Stimulated activated CD4-positive, alpha-beta T cell treated with anti-CD3 and anti-CD28 coated beads, Interleukin-1b, Interleukin-23, amount 100 ng/mL, for 48 hours (primary cell): ENCODE results near the gene PFN1.

Experiments
- DNase-seq: peaks from one replicate; pipeline ENCODE4 v3.0.0-alpha.2; 2020

Gene PFN1

DNA sequence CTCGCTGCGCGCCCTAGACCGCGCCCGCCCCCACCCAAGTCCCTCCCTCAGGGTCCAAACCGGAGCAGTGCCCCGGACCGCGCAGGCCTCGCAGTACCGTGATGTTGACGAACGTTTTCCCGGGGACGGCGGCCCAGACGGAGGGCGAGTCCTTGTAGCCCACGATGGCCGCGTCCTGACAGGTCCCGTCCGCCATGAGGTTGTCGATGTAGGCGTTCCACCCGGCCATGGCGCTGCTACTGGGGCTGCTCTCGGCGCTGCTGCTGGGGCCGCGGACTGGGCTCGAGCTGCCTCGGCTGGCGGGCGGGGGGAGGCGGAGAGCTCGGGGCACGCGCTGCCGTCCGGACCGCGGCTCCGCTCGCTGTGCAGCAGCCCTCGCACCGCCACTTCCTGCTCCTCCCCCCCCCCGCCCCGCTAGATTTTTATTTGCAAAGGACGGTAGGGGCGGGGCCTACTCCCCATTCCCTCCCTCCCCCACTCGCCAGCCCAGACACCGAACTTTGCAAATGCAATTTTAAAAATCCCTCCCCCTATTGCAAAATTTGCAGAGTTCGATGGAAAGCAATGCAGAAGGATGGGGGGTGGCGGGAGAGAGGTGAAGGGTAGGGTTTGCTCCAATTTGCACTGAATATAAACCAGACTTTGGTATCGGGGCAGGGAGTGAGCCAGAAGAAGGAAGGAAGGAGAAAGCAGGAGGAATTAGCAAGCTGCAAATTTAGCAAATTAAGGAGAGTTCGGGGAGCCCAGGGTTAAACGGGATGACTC lies at the start of gene PFN1:
Gene PFN1, minus strand, starts transcription at position 365 of the 765 bp plus-strand sequence. Its CDS starts 136 bp downstream, at position 229.
- peak; percentile 92 for DNase-seq

DNA sequence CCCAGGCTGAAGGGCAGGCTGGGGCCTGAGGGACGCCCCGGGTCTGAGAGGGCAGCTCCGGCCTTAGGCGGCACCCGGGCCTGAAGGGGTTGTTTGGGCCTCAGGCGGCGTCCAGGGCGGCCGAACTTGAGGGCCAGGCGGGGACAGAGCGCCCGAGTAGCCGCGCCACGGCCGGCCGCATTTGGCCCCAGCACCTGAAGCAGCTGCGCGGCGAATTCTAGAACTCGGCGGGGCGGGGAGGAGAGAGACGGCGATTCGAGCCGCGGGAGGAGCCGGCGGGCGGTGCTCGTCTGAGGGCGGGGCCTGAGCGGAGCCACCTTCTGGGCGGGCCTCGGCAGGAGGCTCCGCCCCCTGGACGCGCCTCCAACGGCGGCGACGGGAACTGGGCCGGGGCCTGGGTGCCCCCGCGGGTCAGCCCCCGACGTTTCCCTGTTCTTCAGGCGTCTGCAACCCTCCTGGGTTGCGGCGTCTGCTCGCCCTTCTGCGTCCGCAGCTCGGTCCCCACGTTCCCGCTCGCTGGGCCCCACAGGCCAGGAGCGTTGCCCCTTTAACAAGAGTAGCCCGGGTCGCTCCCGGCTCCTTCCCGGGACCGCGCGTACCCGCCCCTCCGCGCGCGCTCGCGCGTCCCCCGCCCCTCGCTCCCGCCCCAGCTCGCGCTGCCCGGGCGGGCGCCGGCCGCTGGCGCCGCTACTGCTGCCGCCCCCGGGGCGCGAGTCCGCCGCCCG lies 49.1 kb upstream of the PFN1 start, which contains the start of the genes INCA1 and KIF1C:
Gene INCA1, minus strand, starts transcription at position 221 of the 725 bp plus-strand sequence. CDS start 3,085 bp downstream, outside the sequence.
Gene KIF1C, plus strand, starts transcription at position 649 of the 725 bp plus-strand sequence. CDS start 2,297 bp downstream, outside the sequence.
- peak; percentile 88 for DNase-seq

DNA sequence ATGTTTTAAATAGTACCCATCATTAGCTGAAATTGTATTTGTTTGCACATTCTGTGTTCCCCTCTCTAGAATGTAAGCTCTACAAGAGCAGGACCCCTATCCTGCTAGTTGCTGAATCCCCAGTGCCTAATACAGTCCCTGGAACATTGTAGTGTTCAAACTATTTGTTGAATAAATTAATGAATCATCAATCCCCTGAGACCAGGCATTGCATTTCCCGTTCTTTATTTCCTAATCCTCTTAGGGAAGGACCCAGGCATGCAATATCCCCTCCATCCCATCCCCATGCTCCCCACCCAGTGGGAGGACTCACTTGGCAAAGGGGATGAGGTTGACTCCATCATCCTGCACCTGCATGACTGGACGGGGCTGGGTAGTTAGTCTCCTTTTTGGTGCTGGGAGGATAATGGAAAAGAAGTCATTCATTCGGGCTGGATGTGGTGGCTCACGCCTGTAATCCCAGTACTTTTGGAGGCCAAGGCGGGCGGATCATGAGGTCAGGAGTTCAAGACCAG lies 45.8 kb upstream of the PFN1 start:
- no peak for DNase-seq

DNA sequence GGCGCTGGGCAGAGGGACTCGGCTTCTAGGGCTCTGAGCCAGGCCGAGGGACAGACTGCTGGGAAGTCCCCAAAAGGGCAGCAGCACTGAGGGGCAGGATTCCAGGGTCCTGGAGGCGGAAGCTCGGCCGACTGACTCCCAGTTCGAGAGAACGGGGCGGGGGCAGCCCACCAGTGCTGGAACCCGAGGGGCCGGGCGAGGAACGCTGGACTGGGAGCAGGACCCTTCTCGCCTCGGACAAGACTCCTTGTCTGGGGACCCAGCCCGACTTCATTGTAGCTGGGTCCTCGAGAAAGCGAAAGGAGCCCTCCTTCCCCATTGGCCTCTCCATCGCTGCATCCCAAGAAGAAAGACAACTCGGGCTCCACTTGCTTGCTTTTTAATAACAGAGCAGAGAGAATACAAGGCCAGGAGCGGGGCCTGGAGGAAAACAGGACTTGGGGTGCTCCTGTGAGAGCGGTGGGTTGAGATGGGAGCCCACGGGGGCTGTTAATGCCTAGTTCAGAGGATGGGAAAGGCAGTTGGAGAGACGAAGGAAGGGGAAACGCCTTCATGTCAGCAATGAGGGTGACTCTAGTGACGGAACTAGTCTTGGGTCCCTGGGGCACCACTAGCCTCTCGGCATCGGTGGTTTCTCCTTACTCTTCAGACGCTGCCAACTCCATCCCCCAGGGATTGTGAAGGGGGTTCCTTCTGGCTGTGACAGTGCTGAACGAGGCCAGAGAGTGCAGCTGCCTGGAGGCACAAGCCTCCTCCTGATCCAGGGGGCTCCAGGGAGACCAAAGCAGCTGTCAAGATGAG lies 39.6 kb upstream of the PFN1 start:
- no peak for DNase-seq

DNA sequence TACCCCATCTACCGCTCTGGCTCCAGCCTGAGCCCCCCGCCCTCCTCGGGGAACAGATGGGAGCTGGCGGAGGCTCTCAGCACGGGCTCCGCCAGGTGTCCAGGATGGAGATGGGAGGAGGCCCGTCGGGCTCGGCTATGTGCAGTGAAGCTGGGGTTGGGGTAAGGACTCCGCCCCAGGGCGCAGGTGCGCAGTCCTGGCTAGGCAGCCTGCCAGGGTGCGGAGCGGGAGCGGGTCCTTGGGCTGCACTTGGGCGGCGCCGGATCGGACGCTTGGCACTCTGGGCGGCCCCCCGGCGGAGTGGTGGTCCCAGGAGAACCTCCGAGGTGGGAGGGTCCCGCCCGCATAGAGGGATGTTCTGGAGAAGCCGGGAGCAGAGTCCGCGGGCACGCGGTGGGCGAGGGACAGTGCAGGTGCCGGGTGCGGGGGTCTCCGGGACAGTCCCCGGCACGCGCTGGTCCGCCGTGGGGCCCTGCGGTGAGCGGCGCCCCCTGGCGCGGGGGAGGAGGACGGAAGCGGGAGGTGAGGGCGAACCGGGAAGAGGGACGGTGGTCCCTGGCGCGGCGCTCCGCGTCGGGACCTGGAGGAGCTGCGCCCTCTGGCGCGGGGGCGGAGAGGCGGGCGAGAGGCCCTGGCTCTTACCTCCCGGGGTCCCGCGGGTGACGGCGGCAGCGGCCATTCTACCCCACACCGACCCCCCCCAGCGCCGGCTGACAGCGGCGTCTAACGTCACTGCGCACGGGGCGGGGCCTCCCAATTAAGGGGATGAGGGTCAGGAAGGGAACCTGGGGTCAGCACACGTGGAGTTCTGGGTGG lies 38.8 kb upstream of the PFN1 start, which contains the start of gene CAMTA2:
Gene CAMTA2, minus strand, starts transcription at position 725 of the 816 bp plus-strand sequence. CDS start 1,453 bp downstream, outside the sequence.
- DNase-seq: peak; percentile 81

DNA sequence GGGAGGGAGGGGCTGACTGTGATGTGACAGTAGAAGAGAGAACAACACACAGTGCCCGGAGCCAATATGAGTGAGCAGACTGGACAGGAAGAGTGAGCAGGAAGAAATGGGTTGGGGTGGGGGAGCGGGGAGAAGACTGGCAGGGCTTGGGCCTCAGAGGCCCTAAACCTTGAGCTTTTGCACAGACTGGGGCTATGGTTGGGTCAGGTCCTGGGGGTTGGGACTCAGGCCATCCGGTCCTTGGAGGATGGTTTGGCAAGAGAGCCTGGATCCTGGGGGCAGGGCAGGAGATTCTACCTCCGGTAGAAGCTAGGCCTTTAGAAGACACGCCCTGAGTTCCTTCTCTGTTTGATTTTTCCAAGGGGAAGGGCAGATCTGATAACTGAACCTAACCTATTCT lies 38.1 kb upstream of the PFN1 start:
- DNase-seq: no peak

DNA sequence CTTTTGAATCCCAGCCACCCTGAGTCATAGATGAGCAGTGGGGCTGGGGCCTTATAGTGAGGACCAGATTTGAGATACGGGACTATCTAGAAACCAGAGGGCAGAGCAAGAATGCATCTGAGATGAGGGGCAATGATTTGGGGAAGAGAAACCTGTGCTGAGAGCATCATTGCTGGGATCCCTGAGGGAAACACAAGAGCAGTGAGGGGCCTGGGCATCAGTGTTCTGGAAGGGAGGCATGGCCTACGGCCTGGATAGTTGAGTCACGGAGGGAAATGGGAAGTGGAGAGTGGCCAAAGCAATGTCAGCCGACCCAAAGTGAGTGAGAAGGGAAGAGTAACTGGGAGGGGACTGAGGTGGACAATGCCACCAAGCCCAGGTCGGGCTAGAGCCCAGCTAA lies 34.0 kb upstream of the PFN1 start:
- no peak for DNase-seq

DNA sequence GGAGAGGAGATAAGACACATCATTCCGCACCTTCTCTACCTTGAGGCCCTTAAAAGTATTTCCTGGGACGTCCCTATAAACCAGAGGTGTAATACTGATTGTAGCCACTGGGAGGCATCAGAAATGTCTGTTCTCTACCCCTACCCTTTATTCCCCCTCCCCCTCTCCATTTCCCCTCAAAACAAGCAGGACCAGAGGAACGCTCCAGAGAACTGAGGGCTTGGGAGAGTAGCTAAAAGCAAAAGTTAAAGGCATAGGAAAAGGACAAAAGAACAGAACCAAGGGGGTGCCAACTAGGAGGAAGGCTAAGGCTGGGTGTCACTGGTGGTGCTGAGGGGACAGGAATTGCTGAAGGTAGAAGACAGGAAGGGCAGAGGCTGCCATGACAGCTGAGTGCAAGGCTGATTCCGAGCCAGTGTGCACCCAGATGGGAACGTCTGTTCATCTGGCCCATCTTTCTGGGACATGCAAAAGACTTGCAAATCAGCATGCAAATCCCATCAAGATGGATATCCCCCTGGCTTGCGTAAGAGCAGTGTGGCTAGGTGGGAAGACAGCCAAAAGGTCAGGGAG lies 32.4 kb upstream of the PFN1 start:
- no peak for DNase-seq

DNA sequence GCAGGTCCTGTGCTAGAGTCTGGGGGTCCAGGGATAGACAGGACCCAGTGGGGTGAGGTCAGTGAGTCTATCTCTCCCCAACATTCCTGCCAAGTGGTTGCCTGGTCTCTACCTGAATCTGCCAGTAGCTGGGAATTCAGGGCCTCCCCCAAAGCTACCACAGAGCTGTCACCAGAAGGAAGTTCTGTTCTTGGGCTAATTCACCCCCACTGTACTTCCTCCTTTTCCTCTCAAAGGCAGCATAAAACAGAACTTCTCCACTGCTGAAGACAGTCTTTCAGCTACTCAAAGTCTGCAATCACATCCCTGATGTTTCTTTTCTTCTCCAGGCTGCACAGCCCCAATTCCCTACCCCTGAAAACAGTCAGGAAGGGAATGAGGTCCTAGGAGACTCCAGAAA lies 30.4 kb upstream of the PFN1 start:
- no peak for DNase-seq

DNA sequence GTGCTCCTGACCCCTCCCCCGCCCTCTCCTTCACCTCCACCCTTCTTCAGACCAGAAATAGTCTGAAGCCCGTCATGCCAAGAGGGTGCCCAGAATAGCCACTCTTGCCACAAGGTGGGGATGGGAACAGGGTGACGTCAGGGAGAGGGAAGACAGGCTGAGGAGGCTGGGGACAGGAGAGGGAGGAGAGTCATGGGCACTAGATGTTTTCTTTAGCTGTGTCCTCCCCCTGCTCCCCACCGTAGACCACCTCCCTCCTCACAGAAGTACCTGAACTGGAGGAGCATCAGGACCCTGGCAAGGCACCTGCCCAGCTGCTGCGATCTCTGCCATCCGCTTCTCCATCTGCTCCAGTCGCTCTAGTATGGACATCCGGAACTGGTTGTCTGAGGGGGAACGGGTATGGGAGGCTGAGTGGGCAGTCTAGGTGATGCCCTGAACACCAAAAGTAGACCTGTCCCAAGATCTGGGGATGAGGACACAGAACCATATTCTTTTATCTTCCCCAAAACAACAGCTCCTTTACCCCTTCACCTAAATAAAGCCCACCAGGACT lies 25.9 kb upstream of the PFN1 start:
- DNase-seq: no peak

DNA sequence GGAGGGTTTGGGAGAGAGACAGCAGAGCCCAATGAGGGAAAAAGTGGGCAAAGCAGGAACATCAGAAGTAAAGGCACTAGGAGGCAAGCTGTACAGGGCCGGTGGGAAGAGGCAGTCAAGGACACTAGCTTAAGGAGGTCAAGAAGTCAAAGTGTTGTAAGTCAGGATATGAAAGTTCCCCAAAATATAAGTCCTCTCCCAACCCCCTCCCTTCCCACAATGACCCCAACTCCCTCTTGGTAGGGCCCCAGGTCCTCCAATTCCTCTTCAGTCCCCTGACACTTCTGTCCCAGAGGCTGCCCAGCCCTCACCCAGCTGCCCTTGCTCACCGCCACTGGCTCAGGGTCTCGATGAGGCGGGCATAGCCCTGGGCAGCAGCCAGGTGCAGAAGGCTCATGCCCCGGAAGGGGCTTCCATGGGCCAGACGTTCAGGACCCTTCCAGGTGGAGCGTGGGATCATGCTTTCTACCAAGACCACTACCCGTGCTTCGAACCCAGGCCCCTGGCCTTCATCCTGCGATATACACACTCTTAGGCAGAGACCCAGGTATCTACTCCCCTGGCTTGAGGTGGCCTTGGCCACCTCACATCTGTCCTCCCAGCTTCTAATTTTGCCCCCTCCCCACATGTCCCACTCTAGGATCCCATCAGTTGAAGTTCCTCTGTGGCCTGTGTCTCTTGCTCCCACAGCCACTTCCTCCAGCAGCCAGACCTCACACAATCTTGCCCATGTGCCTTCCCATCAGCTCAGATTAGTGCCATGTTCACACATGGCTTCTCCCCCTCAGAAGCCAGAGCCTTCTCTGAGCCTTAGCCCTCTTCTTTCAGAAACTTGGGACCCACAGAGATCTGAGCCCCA lies 25.2 kb upstream of the PFN1 start:
- DNase-seq: no peak

DNA sequence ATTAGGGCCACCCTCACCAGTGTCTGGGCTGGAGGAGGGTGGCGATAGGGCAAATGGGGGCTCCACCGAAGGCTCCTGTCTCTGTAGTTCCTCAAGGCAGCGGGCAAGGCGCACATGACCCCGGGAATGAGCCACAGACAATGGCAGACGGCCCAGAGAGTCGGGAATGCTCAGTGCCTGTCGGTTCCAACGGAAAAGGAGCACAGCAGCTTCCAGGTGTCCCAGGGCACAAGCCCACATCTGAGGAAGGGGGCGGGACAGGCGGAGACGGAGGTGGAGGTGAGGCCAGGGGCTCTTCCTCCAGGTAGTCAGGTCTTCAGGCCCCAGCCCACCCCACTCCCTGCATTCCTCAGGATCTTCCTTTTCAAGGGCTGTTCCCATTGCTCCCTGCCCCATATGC lies 24.4 kb upstream of the PFN1 start:
- DNase-seq: no peak

DNA sequence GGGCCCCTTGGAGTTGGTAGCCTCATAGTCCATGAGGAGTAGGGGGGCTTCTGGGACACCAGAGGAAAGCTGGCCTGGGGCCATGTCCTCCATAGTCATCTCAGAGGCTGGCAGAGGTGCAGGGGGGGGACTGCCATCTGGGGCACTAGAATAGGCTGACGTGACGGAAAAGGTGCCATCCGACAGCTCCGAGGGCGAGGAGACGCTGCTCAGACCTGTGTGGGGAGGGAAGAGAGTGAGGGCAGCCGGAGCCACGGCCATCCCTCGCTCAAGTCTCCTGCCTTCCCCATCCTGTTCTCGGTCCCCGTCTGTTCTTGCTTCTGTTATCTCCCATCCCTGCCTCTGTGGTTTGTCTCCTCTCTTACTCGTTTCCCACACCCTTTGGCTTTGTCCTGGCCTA lies 24.0 kb upstream of the PFN1 start:
- DNase-seq: no peak

DNA sequence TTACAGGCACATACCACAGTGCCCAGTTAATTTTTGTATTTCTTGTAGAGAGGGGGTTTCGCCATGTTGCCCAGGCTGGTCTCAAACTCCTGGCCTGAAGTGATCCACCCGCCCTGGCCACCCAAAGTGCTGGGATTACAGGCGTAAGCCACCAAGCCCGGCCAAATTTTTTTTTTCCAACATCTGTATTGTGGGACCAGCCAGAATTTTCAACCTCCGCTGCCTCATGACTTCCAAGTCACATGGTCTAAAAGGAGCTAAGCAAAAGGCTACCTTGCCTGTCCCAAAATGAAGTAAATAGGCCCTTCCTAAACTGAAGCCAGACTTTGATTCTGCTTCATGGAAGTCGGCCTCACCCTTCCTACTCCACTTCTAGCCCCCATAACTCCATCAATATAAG lies 23.5 kb upstream of the PFN1 start:
- no peak for DNase-seq

DNA sequence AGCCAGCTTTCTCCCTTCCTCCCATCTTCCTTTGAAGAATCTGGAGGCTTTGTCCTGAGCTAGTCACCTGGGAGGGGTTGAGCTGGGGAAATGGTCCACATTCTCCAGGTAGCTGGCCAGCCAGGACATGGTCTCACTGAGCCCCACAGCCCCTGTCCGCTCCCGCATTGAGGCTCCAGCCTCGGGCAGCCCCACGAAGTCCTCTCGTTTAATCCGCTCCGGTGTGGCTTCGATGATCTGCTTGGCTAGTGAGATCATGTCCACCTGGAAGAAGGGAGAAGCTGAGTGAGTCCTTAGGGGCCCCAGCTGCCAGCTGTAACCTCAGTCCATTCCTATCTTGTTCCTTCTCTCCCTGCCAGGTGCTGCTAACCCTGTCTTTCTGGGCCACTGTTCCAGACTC lies 21.9 kb upstream of the PFN1 start:
- no peak for DNase-seq

DNA sequence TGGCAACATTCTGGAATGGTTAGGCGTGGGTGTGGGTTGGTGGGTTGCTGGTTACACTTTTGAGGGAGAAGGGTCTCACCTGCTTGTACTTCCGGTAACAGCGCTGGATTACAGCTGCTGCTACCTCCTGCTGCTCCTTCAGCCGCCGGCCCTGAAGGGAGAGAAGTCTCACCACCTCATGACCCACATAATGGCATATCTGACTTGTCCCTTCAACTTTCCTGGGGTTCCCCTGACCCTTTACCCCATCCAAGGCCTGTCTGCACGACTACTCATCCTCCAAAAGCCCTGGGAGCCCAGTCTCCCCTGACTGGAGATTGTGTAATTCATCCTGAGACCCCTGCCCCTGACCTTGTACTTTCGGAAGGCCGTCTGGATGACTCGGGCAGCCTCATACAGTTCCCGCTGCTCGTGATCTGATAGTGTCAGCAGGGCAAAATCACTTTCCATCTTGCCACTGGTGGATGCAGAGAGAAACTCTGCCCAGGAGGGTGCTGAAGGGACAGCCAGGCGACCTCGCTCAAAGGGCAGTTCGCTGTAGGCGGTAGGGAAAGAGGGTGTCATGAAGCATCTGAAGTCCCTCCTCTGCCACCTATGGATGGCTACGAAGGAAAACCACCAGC lies 21.3 kb upstream of the PFN1 start:
- DNase-seq: peak; percentile 67

DNA sequence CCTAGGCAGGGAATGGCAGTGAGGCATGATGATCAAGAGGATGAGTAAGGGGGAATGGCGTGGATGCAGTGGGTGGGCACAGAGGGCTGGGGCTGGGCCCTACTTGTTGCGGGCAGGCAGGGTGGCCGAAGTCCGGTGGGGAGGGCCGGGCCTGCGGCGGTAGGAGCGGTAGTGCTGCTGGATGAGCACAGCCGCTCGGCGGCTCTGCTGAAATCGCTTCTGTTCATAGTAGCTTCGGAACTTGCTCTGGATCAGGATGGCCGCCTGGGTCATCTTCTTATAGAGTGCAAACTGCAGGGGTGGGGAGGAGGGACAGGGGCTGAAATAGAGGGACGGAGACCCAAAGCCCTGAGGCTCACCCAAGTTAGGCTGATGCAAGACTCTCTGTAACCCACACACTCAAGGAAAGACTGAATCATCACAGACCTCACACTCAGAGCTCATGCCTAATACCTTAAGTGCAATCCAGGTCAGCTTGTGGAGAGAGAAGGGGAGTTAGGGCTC lies 20.8 kb upstream of the PFN1 start:
- DNase-seq: peak; percentile 69

DNA sequence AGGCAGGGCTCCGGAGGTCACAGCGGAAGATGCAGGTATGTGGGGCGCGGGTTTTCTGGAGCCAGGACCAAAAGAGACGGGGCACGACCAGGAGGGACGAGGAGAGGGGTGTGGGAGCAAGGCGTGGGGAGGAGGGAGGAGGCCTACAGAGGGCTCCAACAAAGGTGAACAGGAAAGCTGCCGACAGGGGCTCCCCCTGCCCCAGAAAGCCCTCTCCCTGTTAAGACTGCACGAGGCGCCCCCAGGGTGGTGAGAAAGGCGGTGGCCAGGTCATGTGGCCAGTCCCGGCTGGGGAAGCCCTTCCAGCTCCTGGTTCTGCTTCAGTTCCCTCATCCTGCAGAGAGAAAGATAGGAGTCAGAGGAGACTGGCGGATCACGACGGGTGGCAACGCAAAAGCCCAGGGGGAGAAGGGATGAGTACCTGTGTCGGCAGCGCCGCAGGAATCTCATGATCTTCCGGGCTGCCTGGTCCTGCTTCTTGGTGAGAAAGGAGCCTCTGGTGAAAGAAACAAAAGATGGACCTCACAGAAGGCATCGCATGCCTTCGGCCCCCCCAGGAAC lies 20.2 kb upstream of the PFN1 start:
- DNase-seq: peak; percentile 46
